ENCODE data around the gene RAD51B.

DNA sequence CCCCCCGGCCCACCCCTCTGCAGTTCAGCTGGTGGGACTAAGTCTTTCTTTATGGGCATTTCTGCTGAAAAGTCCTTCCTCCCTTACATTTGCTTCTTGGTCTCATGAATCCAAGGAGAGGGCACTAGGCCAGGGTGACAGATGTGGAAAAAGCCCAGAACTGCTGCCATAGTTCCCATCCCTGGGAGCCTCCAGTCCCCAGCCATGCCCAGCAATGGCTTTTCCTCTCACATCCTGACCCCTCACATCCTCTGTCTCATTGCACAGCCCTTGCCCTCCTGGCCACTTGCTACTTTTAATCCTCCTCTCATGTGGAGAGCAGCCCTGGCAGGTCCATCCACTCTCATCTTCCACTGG lies 850.8 kb downstream of the RAD51B start:
- TF ChIP-seq CTCF (IDR thresholded peaks at IDR 0.05) (no peak), POLR2AphosphoS5 (IDR thresholded peaks at IDR 0.05) (no peak)
